ENCODE measurements around the gene PRR7.
A peak's percentile ranks its signal among the peaks of the same experiment; 100 is the strongest.
"Not testable (repeated sequence)": the region's sequence is repeated elsewhere in the genome, so short reads cannot be mapped to it uniquely, and the experiment has no call there.

The PRR7 gene

DNA sequence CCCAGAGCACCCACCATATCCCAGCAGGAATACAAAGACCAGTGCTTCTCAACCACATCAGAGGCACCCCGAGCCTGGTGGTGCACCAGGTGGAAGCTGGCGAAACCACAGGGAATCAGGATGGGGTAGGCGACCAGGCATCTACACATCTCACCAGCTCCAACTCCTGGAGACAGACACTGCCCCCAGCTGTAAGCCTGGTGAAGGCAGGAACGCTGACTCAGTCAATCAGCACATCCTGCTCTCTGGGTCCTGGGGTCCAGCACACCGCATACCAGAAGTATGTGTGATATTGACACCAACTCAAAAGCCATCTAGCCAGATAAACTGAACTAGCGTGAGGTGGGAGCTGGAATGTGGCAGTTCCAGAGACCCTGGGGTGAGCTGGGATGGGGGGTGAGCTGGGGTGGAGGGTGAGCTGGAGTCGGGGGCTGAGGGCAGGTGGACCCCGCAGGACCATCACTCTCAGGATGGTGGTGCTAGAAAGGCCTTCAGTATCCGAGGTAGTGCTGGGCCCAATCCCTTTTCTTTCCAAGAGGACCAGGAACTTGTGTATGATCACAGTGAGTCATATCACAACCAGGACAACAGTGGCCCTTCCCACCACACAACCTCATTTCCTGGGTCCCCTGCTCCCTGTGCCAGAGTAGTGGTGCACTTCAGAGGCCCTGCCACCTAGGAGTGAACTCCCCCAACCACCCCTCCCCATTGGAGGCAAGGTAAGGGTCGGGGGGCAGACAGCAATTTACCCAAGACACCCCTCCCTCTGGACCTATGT is 24.3 kb downstream of the PRR7 start:
- no peak for DNase-seq

DNA sequence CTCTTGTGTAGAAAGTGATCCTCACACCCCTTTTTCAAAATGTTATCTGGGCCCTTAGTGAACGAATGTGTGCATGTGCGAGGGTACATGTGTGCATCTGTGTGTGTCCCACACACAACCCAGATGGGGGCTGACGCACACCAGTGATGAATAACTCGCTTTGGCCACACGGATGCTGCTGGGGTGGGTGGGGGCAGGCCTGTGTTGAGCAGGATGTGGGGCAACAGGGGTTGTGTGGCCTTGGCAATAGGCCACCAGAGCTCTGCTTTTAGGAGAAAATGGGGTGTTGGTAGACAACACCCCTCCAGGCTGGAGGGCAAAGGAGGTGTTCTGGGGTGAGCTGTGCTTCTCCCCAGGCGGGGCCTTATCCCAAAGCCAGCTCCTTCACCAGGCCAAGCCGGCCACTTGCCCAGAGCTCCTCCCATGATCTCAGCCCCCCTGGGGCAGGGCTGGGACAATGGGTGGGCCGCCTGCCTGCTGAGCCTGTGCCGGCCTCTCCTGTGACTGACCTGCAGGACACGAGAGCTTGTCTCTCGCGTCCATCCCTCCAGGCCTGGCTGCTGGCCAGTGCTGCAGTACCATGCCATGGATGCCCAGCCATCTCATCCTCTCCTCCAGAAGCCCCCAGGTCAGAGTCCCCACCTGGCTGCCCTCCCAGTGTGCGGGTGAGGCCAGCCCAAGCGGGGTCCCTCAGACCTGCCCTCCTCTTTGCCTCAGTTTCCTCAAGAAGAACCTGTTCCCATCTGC is 25.2 kb downstream of the PRR7 start:
- peak; percentile 76 for DNase-seq

DNA sequence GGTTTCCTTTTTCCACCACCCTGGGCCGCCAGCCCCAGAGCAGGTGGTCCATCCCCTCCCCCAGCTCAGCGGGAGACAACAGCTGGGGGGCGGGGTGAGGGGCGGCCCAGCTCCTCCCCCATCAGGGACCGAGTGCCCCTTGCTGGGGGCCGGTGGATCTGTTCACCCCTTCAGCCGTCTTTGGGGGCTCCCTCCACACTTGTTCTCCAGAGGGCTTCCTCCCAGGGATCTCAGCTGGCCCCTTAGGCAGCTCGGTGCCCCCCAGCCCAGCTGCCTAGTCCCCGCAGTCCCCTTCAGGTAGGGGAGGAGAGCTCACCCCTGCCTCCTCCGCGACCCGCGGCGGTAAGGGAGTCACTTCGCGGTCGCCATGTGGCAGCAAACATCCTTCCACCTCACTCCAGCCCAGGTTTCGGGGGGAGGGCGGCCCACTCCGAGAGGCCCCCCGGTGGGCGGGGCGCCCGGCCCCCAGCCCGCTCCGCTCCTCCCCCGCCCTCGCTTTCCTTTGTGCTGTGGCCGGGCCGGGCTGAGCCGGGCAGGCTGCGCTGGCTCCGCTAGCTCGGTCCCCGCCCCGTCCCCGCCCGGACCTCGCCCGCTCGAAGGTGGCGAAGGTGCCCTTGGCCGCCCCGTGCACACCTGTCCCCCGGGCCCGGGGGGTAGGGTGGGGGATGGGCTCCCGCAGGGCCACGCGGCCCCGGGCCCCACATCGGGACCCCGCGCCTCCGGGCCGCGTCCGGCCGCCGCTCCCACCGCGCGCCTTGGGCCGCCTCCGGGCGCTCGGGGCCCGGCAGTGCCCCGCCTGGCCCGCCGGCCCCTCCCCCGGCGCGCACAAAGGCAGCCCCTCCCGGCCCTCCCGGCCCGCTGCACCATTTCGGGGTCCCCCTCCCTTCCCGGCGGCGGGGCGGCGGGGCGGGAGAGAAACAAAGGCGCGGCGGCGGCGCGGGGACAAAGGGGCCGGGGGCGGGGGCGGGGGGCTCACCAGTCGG is 26.1 kb downstream of the PRR7 start:
- peak; percentile 75 for DNase-seq

DNA sequence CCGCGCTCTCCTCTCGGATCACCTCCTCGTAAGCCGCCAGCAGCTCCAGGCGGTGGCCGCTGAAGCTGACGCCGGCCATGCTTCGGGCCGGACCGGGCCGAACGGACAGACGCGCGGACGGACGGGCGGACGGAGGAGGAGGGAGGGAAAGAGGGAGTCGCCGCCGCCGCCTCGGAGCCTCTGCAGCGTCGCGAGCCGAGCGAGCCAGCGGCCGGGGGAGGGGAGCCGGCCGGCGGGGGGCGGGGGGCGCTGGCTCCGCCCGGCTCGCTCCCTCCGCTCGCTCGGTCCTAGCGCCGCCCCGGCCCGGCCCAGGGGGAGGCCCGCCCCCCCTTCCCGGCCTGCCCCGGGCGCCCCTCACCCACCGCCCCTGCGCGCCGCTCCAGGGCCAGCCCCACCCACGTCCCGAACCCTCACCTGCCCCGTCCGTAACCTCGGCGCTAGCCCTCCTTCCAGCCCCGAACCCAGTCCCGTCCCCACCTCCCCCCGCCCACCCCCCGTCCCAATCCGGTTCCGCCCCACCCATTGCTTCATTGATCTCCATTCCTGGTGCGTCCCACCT is 26.9 kb downstream of the PRR7 start, which contains the start of gene DBN1:
TSS of gene DBN1 (minus strand) at position 192 of the 559 bp plus-strand sequence. CDS start at position 79, 113 bp downstream.
- DNase-seq = no peak

DNA sequence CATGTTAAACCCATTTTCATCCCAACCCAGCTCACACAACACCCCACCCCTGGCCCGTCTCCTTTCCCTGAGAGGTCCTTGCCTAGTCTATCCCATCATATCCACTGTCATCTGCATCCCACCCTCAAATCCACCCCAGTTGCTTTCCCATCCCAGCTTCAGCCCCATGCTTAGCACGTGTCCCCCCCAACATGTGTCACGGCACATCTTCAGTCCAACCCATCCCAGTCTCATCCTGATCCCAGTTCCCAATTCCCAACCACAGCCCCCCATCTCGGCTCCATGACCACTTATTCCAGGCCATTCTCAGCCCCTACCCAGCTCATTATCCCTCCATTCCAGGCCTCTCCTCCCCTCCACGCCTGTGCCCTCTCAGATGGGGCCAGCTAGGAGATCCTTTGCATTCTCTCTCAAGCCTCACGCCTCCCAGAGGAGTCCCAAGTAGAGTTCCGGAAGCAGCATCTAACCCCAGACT is 27.4 kb downstream of the PRR7 start:
- no peak for DNase-seq

DNA sequence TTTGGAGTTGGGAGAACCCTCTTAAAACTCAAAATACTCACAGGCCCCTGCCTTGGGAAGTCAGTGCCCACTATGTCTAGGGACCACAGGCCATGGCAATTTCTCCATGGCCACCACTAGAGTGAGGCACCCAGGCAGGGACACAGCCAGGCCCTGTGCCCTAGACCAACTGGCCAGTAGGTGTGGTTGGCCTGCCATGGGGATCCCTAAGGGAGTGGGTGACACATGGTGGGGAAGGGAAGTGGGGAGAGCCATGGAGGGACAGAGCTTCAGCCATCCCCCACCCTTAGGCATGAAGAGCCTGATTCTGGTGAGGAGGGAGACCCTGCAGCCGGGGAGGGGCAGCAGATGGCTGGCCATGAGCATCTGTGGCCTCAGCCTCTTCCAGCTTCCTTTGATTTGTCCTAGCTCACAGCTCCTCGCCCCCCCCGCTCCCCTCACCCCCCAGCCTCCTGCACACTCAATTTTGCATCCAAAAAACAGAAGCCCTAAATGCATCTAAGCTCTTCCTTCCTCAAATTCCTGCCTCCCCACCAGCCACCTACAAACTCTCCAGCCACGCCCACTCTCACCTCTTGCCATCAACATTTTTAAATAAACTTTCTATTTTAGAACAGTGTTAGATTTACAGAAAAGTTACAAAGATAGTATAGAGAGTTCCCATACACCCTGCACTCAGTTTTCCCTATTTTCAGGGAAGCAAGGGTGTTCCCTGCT is 28.4 kb downstream of the PRR7 start:
- DNase-seq = no peak

DNA sequence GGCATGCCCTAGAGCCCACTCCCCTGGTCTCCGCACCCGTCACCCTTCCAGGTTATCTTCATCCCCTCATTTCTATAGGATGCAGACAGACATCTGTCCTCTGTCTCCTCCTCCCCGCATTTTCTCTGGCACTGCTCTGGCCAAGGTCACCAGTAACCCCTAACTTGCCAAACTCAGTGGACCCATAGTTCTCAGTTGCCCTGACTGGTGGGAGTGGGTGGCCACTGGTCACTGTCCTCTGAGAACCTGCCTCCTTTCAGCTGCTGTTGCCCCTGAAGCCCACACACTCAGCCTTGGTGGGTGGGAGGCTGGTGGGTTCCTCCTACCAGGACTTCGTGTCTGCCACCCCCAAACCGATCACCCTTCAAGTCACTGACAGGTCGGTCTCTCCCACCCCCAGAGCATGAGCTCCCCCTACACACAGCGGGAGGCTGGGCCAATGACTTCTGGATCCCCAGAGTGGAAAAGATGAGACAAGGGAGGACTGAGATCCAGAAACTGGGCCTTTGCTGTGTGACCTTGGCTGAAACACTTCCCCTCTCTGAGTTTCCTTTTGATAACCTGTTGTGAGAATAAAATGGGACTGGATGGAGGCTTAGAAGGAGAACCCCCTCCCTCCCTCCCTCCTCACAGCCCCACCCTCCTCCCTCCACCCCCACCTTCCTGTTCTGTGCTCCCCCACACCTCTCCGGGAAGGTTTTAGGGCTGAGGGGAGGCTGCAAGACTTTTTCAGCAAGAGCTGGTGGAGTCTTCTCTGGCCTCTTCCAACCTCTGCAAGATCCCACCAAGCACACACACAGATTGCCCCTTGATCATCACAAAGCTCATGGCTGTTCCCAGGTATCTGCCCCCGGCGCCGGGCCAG is 29.2 kb downstream of the PRR7 start:
- DNase-seq = no peak

DNA sequence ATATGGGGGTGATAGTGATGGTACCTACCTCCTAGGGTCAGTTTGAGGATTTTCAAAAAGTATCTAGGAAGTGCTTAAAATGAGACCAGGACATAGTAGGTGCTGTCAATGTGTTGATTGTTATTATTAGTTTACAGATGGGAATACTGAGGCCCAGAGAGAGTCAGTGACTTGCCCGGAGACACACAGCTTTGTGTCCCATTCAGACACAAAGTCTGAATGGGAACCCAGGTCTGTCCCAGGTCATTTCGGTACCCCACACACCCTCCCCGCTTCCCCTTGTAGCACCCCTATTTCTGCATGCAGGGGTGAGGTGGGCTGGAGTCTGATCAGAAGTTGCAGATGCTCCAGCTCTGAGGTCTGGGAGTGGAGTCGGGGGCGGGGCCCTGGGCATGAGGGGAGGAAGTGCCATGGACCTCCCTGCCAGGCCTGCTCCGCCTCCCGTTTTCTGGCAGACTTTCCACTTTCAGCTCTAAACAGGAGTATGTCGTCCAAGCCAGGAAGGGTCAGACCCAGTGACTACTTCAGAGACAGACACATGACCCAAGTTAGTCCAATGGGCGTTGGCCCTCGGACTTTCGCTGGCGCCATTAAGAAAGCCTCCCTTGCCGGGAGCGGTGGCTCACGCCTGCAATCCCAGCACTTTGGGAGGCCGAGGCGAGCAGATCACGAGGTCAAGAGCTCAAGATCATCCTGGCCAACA is 30.1 kb downstream of the PRR7 start:
- no peak for DNase-seq

DNA sequence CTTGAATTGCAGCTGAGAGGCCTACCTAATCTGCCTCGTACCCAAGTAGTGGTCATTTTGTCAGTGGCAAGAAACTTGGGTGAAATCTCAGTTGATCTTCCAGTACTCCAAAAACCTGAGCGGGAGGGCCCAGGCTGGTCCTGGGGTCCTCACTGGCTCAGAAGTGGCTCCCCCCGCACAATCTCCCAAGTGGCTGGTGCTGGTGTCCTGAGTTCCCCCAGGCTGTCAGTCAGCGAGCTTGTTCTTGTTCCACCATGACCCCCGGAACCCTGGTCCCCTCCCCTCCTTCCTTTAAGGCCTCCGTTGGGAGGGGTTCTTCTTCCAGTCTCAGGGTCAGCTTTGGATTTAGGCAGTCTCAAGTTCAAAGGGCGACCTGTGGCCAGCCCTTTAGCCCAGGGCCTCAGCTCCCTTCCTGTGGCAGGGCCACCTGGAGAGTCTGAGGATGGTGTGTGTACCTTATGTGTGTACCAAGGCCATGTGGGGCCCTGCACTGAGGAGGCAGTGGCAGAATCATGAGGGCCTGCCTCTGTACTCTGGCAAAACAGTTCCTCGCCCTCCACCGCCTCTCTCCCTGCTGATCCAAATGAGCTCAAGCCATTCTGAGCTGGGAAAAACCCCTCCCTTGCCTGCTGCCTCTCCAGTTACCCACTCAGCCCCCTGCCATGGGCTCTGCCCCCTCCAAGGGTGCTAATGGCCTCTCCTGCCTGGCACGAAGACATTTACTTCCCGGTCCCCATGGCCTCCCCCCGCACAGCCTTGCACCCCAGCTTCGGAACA is 31.3 kb downstream of the PRR7 start:
- DNase-seq = no peak

DNA sequence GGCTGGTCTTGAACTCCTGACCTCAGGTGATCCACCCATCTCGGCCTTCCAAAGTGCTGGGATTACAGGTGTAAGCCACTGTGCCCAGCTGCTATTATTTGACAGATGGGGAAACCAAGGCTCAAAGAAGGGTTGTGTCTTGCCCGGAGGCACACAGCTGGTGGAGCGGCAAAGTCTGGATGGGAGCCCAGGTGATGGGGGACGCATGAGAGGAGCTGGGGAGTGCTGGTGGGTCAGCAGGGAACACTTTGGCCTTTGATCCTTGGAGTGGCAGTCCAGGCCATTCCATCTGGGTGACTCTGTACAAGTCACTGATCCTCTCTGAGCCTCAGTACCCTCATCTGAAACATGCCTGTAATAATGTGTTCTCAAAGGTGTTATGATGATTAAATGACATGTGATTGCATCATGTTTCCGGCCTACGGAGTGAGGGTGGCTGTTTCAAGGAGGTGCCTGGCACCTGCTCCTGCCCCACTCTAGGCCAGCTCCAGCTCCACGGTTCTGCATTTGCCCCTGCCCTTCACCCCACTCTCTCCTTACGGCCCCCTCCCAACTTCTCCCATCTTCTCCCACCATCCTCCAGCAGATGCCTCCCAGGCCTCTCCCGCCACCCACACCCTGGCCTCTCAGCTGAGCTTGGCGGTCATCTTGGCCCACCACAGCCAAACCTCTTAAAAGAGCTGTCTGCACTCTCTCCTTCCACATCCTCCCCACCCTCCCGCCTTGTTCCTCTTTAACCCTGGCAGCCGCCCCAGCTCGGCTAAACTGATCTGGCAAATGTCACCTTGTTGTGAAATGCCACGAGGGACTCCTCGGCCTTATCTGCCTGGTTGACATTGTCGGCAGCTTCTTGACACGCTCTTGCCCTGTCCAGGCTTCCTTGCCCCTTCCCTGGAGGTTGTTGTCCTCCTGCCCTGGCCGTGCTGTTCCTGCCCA is 32.4 kb downstream of the PRR7 start:
- DNase-seq = peak; percentile 43

DNA sequence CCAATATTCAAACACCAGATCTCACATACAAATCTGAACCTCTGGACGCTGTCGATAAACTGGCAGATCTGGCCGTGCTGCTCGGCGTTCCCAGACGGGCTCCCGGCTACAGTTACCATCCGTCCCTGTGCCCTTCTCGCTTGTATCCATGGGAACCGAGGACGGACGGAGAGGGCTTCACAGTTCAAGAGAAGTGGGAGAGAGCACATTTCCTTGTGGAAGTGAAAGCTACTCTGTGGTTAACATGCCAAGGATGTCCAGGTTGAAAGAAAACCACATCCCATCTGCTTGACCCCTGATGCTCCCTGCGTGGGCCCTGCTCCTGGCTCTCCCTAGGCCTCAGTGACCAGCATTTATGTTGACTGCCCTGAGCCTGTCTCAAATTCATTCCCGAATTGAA is 33.2 kb downstream of the PRR7 start:
- no peak for DNase-seq

DNA sequence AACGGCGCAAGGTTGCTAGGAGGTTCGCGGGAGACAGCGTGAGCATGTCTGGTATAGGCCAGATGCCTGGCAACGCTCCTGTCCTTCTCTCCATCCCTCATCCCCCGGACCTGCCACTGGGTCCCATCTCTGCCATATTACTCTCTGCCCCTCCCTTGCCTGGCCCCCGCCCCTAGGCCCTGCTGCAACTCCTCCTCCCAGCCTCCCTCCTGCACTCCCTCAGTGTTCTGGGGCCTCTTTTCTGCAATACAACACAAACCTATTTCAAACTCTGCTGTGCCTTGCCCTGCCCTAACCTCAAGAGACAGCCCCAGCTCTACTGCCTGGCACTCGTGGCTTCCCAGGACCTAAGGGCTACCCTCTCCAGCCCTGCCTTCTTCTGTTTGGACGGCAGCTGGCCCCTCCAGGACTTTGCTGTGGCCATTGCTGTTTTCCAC is 35.8 kb downstream of the PRR7 start:
- DNase-seq = no peak

DNA sequence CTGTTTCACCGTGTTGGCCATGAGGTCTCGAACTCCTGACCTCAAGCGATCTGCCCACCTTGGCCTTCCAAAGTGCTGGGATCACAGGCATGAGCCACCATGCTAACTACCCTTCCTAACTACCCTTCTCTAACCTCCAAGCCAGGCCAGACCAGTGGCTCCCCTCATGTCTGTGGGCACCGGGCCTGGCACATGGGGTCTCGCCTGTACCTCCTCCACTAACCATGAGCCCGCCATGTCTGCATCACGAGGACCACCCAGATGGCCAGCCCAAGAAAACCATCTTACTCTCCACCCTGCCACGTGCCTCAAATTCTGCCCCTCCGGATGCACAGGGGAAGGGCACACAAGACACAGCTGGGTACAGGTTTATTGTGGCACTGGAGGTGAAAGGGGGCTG is 36.4 kb downstream of the PRR7 start:
- no peak for DNase-seq

DNA sequence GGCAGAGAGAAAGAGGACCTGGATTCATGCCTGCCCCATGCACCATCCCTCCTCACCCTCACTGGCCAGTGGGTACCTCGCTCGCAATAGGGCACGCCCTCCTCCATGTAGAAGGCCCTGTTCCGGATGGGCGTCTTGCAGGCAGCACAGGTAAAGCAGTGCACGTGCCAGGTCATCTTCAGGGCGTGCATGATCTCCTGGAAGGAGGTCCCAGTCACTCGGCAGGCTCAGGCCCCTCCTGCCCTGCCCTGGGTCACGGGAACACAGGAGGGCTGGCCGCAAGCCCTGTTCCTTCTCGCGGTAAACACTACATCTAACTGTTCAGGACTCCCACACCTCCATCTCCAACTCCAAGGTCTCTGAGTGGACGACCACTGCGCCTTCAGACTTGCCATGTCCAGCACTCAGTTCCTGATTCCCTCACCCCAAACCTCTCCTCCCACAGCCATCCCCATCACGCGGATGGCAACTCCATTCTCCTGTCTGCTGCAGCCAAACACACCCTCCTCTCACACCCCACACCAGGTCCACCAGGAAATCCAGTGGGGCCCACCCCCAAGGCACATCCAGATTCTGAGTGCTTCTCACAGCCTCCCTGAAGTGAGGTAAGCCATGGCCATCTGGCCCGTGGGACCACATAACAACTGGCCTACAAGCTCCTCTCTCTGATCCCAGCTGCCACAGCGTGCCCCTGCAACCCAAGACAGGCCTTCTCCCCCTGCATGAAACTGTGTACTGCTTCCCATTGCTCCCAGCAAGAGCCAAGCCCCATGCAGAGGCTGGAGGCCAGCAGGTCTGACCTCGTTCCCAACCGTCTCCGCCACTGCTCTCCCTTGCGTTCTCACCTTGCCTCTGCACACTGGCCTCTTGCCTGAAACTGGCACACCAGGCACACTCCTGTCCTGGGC is 37.6 kb downstream of the PRR7 start:
- DNase-seq = no peak

DNA sequence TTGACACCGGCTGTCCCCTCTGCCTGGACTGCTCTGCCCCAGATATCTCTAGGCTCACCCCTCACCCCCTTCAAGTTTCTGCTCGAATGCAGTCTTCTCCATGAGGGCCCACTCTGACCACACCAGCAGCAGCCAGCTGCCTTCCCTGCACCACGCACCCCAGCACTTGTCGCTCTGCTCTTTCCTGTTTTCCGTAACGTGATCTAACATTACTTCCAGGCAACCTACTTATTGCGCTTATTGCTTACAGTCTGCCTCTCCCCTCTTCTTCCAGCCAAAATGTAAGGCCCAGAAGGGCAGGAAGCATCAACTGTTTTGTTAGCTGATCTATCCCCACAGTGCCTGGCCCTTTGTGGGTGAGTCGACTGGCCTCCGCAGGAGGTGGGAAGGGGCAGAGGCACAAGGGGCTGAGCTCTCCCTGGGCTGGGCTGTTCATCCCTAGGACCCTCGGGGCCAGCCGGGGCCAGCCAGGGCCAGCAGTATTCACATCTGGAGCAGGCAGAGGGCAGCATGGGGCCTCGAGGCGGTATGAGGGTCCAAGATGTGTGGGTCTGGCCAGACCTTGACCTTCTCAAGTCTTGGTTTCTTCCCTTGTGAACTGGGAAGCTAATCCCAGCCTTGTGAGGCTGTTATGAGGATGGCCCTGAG is 38.4 kb downstream of the PRR7 start:
- no peak for DNase-seq

DNA sequence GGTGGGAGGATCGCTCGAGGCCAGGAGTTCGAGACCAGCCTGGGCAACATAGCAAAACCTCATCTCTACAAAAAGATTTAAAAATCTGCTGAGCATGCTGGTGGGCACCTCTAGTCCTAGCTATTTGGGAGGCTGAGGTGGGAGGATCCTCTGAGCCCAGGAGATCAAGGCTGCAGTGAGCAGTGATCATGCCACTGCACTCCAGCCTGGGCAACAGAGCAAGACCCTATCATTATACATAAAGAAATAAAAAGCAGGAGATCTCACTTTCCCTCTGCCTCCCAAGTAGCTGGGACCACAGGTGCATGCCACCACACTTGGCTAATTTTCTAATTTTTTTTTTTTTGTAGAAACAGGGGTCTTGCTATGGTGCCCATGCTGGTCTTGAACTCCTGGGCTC is 39.1 kb downstream of the PRR7 start:
- DNase-seq = not testable (repeated sequence)

DNA sequence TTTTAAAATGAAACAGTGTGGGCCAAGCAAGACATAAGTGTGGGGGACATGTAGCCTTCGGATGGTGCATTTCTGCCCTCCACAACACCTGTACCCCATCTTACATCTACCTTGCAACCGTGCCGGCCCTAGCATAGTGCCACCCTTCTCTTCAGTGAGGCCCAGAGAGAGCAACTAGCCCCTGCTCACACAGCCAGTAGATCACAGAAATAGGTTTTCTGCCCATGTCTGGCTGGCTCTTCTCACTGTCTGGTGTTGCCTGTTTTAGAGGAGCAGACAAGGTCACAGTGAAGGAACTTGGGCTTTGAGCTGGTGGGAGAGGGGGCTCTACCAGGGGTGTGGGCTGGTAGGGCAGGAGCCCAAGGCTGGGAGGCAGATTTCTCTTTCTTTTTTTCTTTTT is 39.6 kb downstream of the PRR7 start:
- no peak for DNase-seq
